Measurements from ENCODE around the gene CTSL. TPM values are rescaled to one million over a fixed set of nuclear protein-coding genes. Genes with fewer than 3 reads are reported as not detected.

The CTSL gene
- total RNA-seq, 2 donors from 2014 or later: 0.45 to 2.4 TPM

DNA sequence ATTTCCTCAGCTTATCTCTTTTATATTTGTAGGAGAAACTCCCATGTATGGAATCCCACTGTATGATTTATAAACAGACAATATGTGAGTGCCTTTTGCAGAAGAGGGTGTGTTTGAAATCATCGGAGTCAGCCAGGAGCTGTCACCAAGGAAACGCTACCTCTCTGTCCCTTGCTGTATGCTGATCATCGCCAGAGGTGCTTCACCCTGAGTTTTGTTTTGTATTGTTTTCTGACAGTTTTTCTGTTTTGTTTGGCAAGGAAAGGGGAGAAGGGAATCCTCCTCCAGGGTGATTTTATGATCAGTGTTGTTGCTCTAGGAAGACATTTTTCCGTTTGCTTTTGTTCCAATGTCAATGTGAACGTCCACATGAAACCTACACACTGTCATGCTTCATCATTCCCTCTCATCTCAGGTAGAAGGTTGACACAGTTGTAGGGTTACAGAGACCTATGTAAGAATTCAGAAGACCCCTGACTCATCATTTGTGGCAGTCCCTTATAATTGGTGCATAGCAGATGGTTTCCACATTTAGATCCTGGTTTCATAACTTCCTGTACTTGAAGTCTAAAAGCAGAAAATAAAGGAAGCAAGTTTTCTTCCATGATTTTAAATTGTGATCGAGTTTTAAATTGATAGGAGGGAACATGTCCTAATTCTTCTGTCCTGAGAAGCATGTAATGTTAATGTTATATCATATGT lies 18.0 kb upstream of the CTSL start:
- peaks cover 4 to 5% of the 10 kb centered on the region in 2 donors for H3K27me3 Mint-ChIP-seq
- no peak for DNase-seq (ENCODE audit: low spot score)
- H3K4me1 Mint-ChIP-seq (ENCODE audit: low read depth in 2 of 2): peaks cover 4 to 13% of the 10 kb centered on the region in 2 donors
- H3K27ac Mint-ChIP-seq: no peak overlapping the region
- peaks cover 3% of the 10 kb centered on the region for H3K9me3 Mint-ChIP-seq
- no peak for ATAC-seq
- no peaks in the 10 kb centered on the region for H3K36me3 Mint-ChIP-seq
- H3K4me3 Mint-ChIP-seq: no peak overlapping the region

DNA sequence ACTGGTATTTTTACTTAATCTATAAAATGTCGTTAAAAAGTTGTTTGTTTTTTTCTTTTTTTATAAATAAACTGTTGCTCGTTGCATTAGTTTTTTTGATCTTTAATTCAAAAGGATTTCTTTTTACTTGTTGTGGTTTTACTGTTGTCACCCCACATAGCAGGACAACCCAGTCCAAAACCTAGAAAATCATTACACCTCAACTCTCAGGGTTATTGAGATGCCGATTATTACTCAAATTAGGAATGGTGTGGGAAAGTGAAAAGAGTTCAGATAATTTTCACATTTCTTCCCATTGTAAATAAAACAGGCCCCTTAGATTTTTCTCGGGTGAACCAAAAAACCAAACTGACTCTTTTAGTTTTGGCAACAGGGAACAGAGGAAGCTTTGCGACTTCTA lies 17.4 kb upstream of the CTSL start:
- no peak overlapping the region for H3K27ac Mint-ChIP-seq
- ATAC-seq: no peak
- H3K27me3 Mint-ChIP-seq: peaks cover 6 to 8% of the 10 kb centered on the region in 2 donors
- peaks cover 6% of the 10 kb centered on the region for H3K9me3 Mint-ChIP-seq
- no peak for DNase-seq (ENCODE audit: low spot score)
- H3K4me3 Mint-ChIP-seq: peak overlapping the region; percentile 51
- peaks cover 7 to 19% of the 10 kb centered on the region in 2 donors for H3K4me1 Mint-ChIP-seq (ENCODE audit: low read depth in 2 of 2)
- no peaks in the 10 kb centered on the region for H3K36me3 Mint-ChIP-seq

DNA sequence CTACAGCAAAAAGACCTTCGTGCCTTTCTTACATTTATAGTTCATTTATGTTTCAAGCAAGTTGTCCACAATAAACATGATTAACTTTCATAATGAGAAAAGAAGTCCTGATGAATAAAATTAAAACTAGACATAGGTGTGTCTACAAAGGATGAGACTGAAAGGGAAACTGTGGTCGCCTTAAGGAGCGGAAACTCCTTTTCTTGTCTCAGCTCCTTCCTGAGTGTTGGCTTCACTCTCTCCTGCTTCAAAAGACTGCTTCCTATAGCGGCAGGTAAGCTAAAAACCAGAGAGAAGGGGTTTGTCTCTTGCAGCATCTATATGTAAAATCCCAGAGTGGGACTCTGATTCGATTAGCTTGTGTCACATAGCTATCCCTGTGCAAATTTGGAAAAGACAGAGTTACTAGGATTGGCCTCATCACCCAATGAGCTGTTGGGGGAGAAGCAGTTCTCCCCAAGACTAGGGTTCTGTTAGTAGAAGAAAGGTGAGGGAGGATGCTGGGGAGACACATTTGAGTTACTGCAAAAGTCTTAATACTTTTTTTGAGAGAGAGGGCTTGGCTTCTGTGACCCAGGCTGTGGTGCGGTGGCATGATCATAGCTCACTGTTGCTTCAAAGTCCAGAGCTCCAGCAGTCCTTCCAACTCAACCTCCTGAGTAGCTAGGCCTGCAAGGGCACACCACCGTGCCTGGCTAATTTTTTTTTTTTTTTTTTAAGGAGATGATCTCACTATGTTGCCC lies 16.8 kb upstream of the CTSL start:
- Mint-ChIP-seq H3K9me3 (peaks cover 6% of the 10 kb centered on the region), H3K27me3 (peaks cover 6 to 8% of the 10 kb centered on the region in 2 donors), H3K36me3 (no peaks in the 10 kb centered on the region), H3K4me1 (ENCODE audit: low read depth in 2 of 2) (peaks cover 7 to 24% of the 10 kb centered on the region in 2 donors), H3K4me3 (peak overlapping the region; percentile 51), H3K27ac (no peak overlapping the region)
- ATAC-seq (peak in 1 of 2 donors; percentile 41), DNase-seq (ENCODE audit: low spot score) (no peak)

DNA sequence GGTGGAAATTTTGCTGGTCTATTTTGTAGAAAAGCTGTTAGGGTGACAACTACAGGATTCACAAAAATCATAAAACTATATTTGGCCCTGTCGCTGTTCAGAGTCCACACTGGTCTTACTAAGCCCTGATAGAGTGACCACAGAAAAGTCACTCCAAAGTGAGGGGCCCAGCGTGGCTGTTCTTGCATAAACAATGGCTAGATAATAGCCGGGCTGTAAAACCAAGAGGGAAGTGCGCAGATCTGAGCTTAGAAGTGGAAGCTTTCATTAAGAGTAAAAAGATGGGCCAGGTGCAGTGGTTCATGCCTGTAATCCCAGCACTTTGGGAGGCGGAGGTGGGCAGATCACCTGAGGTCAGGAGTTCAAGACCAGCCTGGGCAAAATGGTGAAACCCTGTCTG lies 15.5 kb upstream of the CTSL start:
- peaks cover 6% of the 10 kb centered on the region for H3K9me3 Mint-ChIP-seq
- peaks cover 6 to 8% of the 10 kb centered on the region in 2 donors for H3K27me3 Mint-ChIP-seq
- ATAC-seq (no peak), DNase-seq (ENCODE audit: low spot score) (no peak)
- peaks cover 7 to 28% of the 10 kb centered on the region in 2 donors for H3K4me1 Mint-ChIP-seq (ENCODE audit: low read depth in 2 of 2)
- no peaks in the 10 kb centered on the region for H3K36me3 Mint-ChIP-seq
- no peak overlapping the region for H3K4me3 Mint-ChIP-seq
- H3K27ac Mint-ChIP-seq: no peak overlapping the region

DNA sequence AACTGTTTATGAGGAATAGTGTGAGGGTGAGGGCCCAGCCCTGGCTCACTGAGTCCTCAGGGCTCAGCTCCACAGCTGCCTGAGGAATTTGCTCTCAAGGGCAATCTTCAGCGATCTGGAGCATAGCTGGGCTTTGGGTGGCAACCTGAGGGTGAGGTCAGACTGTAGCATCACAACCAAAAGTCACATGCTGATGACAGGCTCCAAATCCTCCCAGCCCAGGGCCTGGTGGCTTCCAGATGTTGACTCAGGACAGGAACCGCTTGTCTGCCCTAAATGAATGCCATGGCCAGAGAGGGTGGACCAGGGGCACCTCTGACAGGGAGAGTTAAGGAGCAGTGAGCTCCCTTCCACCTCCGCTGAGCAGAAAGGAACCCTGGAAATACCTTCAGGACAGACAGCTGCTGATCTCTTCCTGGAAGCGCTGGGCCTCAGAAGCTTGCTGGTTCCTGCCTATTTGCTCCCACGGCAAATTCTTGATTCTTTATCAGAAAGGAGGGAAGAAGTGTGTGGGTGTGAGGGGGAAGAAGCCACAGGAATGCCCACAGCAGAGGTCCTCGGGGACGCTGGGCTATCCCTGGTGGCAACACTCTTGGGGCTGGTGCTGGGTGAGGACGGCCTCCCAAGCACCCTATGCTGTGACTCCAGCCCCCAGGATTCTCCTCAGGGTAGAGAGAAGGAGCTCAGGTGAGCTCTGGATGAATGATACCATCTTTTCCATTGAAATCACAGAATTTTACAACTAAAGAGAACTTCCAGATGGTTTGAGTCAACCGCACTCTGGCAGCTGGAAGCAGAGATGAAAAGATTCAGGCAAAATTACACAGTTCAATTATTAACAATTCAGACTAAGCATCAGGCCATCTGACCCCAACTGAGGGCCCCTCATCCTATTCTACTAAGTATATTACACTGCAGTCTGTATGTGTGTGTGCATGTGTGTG lies 13.8 kb upstream of the CTSL start:
- H3K4me3 Mint-ChIP-seq: no peak overlapping the region

DNA sequence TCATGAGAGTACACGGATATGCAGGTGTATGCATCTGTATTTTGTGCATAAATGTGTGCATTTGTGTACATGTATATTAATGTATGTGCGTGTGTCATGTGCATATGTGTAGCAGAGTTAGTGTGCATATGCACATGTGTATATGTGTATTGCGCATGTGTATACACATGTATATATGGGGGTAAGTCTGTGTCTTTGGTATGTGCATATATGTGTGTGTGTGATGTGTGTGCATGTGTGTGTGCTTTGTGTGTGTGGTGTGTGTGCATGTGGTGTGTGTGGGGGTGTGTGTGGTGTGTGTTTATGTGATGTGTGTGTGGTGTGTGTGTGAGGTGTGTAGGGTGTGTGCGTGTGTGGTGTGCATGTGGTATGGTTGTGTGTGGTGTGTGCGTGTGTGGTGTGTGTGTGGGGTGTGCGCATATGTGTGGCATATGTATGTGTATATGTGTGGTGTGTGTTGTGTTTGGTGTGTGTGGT lies 13.1 kb upstream of the CTSL start:
- peak; percentile 15 to 30 for ATAC-seq
- Mint-ChIP-seq H3K36me3 (no peaks in the 10 kb centered on the region), H3K4me3 (peak overlapping the region; percentile 6), H3K27me3 (peaks cover 6 to 15% of the 10 kb centered on the region in 2 donors), H3K4me1 (ENCODE audit: low read depth in 2 of 2) (peaks cover 7 to 28% of the 10 kb centered on the region in 2 donors), H3K27ac (peak overlapping the region; percentile 15 to 38), H3K9me3 (peaks cover 6% of the 10 kb centered on the region)
- DNase-seq (ENCODE audit: low spot score): no peak

More for the DNA sequence above, 13.8 kb upstream of the CTSL start:
- H3K36me3 Mint-ChIP-seq: no peaks in the 10 kb centered on the region
- H3K9me3 Mint-ChIP-seq: peaks cover 6% of the 10 kb centered on the region
- ATAC-seq: no peak
- DNase-seq (ENCODE audit: low spot score): no peak
- H3K27me3 Mint-ChIP-seq: peaks cover 6 to 15% of the 10 kb centered on the region in 2 donors
- H3K4me1 Mint-ChIP-seq (ENCODE audit: low read depth in 2 of 2): peaks cover 7 to 28% of the 10 kb centered on the region in 2 donors
- peak overlapping the region; percentile 15 to 38 for H3K27ac Mint-ChIP-seq

DNA sequence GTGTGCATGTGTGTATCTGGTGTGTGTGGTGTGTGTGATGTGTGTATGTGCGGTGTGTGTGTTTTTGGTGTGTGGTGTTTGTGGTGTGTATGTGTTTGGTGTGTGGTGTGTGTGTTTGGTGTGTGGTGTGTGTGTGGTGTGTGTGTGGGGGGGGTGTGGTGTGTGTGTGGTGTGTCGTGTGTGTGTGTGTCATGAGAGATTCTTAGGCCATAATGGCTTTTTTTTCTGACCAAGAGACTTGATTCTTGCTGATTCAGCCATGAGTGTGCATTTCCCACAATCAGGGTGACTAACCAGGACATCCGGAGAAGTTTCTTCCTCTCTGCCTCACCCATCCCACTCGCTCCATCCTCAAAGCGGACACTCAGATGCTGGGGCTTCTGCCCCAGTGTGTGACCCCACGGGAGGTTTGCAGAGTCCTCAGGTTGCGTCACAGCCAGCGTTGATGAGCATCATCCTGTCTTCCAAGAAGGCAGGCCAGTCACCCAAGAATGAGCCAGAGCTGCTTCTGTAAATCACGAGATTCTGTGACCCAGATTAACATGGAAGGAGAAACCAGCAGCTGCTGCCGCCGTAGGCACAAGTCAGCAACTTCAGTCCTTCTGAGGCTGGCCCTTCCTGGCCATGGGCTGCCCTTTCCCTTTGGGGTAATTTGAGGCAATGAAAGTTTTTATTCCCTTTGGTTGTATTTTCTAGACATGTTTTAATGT lies 12.5 kb upstream of the CTSL start:
- Mint-ChIP-seq H3K4me1 (ENCODE audit: low read depth in 2 of 2) (peaks cover 7 to 28% of the 10 kb centered on the region in 2 donors), H3K27ac (peak overlapping the region; percentile 15 to 38), H3K4me3 (peak overlapping the region; percentile 6), H3K9me3 (peaks cover 6% of the 10 kb centered on the region), H3K36me3 (no peaks in the 10 kb centered on the region), H3K27me3 (peaks cover 9 to 19% of the 10 kb centered on the region in 2 donors)
- DNase-seq (ENCODE audit: low spot score): peak; percentile 73
- peak; percentile 84 to 90 for ATAC-seq

DNA sequence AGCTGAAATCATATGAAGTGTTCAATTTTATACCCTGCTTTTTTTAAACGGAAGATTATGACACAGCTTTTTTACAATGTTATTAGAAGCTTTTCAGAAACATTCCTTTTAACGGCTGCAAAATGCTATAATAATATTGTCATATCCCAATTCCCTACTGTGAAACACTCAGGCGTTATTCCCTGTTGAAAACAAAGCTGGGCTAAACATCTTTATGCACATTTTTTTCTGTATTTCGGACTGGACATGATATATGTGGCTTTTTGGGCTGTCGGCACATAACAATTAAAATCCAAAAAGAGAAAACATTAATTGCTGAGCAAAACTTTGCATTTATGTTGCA lies 12.0 kb upstream of the CTSL start:
- H3K4me1 Mint-ChIP-seq (ENCODE audit: low read depth in 2 of 2): peaks cover 7 to 24% of the 10 kb centered on the region in 2 donors
- H3K27me3 Mint-ChIP-seq: peaks cover 13 to 23% of the 10 kb centered on the region in 2 donors
- peaks cover 6% of the 10 kb centered on the region for H3K9me3 Mint-ChIP-seq
- DNase-seq (ENCODE audit: low spot score): no peak
- no peaks in the 10 kb centered on the region for H3K36me3 Mint-ChIP-seq
- H3K4me3 Mint-ChIP-seq: peak overlapping the region; percentile 6
- ATAC-seq: no peak
- H3K27ac Mint-ChIP-seq: peak overlapping the region; percentile 15 to 38

DNA sequence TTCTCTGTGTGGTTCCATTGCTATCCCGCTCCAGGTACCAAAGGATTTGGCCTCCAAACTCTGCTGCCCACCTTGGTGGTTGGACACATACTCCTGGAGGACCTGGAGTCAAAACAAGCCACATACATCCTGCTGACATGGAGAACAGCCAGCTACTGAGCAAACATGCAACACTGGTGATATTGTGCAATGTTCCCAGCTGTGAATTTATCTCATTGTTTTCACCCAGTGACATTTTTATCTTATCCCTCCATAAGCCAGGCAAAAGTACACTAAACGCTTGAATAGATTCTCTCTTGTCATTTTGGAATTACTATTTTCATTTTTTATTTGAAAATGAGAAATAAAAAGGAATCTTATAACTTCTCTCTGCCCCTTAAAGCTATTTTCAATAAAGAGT lies 11.1 kb upstream of the CTSL start:
- H3K4me3 Mint-ChIP-seq: peak overlapping the region; percentile 43
- ATAC-seq (no peak), DNase-seq (ENCODE audit: low spot score) (no peak)
- H3K27me3 Mint-ChIP-seq: peaks cover 17 to 23% of the 10 kb centered on the region in 2 donors
- H3K27ac Mint-ChIP-seq: peak overlapping the region; percentile 70 to 74
- no peaks in the 10 kb centered on the region for H3K36me3 Mint-ChIP-seq
- peaks cover 6% of the 10 kb centered on the region for H3K9me3 Mint-ChIP-seq
- H3K4me1 Mint-ChIP-seq (ENCODE audit: low read depth in 2 of 2): peaks cover 7 to 20% of the 10 kb centered on the region in 2 donors

DNA sequence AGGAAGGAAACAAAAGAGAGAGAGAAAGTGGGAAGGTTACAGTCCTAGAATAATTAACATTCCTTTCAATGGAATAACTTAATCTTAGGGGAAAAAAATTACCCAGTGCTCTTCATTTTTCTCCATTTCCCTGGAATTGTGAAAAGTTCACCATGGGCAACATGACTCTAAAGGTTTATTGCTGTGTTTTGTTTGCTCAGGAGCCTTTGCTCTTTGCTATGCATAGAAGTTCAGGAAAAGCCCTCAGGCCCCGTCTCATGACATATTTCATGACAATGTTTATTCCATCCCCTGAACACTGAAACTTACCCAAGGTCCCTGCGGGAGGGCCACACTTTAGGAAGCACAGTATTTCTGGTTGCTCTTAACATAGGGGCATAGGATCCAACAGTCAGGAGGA lies 9.8 kb upstream of the CTSL start:
- peaks cover 19 to 30% of the 10 kb centered on the region in 2 donors for H3K27me3 Mint-ChIP-seq
- DNase-seq (ENCODE audit: low spot score): no peak

DNA sequence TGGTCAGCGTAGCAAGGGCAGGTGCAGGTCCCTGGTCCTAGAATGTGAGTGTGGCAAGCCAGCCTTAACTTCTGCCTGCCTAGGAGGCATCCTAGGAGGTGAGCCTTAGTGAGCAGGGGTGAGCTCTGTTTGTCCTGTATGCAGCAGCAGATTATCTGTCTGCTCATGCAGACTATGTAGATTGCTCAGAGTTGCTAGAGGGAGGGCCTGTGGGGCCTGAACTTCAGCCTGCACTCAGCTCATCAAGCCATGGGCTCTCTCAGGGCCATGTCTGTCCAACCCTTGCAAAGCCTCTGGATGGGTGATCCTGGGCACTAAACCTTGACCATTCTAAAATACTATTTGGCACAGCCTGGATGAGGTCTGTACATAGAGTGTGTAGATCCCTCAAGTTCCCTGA lies 8.5 kb upstream of the CTSL start:
- peaks cover 7 to 20% of the 10 kb centered on the region in 2 donors for H3K4me1 Mint-ChIP-seq (ENCODE audit: low read depth in 2 of 2)
- H3K36me3 Mint-ChIP-seq: no peaks in the 10 kb centered on the region
- no peak for ATAC-seq
- no peak overlapping the region for H3K4me3 Mint-ChIP-seq
- H3K9me3 Mint-ChIP-seq: peaks cover 6% of the 10 kb centered on the region
- H3K27ac Mint-ChIP-seq: no peak overlapping the region
- H3K27me3 Mint-ChIP-seq: peaks cover 25 to 39% of the 10 kb centered on the region in 2 donors
- DNase-seq (ENCODE audit: low spot score): no peak

More for the DNA sequence above, 9.8 kb upstream of the CTSL start:
- Mint-ChIP-seq H3K27ac (no peak overlapping the region), H3K4me1 (ENCODE audit: low read depth in 2 of 2) (peaks cover 7 to 20% of the 10 kb centered on the region in 2 donors), H3K4me3 (no peak overlapping the region), H3K9me3 (peaks cover 6% of the 10 kb centered on the region), H3K36me3 (no peaks in the 10 kb centered on the region)
- no peak for ATAC-seq

DNA sequence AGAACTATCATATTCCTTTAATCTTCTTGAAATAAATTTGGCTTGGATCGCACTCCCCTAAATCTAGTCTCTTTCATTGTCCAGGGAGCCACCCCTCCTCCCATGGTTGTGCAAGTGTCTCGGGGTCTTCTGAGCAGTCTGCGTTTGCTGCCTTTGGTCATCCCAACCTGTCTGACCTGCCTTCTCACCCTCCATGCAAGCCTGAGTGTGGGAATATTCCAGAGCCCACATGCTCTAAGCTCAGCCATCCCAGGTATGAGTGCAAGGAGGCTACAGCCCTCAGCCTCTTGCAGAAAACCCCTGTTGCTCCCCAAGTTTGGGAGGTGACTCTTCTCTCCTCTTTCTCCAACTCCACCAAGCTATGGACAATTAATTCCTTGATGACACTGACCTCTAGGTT lies 7.7 kb upstream of the CTSL start:
- DNase-seq (ENCODE audit: low spot score) (no peak), ATAC-seq (no peak)
- H3K4me3 Mint-ChIP-seq: no peak overlapping the region
- no peak overlapping the region for H3K27ac Mint-ChIP-seq
- H3K27me3 Mint-ChIP-seq: peaks cover 21 to 31% of the 10 kb centered on the region in 2 donors
- H3K4me1 Mint-ChIP-seq (ENCODE audit: low read depth in 2 of 2): peaks cover under 1 to 13% of the 10 kb centered on the region in 2 donors
- H3K36me3 Mint-ChIP-seq: no peaks in the 10 kb centered on the region
- H3K9me3 Mint-ChIP-seq: no peaks in the 10 kb centered on the region

Data from natural killer cell treated with Interleukin-12 subunit alpha and Interleukin-12 subunit beta and Interleukin-15 and Interleukin-18, amount 100 ng/mL, for 72 hours (primary cell).